GM10847 (cell line): ENCODE data around the gene PTPN3.

Experiments
- POLR2A ChIP-seq: IDR thresholded peaks from 2 replicates; pipeline ENCODE4 v1.6.1; 2011; ENCODE audit not compliant: insufficient read length; ENCODE audit errors: extremely low read depth

PTPN3 gene, protein sequence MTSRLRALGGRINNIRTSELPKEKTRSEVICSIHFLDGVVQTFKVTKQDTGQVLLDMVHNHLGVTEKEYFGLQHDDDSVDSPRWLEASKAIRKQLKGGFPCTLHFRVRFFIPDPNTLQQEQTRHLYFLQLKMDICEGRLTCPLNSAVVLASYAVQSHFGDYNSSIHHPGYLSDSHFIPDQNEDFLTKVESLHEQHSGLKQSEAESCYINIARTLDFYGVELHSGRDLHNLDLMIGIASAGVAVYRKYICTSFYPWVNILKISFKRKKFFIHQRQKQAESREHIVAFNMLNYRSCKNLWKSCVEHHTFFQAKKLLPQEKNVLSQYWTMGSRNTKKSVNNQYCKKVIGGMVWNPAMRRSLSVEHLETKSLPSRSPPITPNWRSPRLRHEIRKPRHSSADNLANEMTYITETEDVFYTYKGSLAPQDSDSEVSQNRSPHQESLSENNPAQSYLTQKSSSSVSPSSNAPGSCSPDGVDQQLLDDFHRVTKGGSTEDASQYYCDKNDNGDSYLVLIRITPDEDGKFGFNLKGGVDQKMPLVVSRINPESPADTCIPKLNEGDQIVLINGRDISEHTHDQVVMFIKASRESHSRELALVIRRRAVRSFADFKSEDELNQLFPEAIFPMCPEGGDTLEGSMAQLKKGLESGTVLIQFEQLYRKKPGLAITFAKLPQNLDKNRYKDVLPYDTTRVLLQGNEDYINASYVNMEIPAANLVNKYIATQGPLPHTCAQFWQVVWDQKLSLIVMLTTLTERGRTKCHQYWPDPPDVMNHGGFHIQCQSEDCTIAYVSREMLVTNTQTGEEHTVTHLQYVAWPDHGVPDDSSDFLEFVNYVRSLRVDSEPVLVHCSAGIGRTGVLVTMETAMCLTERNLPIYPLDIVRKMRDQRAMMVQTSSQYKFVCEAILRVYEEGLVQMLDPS

DNA sequence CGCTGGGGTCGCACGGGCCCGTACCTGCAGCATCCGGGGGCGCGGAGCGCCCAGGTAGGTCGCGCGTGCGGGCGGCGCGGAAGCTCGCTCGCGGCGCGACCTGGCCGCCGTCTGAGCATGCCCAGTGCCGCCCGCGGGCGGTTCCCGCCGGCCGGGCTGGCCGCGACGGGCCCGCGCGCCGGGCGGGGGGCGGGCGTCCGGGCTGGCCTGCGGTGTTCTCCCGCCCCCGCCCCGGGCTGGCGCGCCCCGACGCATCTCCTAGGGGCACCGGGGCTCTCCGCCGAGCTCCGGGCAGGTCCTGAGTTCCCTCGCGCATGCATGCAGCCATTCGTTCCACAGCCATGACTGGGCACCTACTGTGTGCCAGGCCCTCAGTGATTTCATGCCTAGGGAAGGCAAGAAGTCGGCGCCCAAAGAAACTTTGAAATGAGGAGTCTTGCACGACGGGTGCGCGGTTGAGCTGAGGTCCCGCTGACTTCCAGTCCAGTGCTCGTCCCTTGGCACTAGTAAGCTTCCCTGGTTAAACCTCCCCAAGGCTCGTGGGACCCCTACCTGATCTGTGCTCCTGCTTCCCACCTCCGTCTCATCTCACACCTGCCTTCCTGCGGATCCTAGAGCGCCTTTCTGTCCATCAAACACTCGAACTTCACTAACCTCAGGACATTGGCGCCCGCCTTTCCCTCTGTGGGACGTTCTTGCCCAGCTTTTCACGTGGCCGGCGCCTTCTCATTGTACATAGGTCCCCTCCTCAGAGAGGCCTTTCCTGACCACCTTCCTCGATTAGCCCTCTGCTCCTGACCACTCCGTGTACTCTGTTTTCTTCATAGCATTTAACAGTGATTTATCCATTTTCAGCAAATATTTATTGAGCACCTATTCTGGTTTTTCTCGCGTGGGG, at the start of gene PTPN3:
Gene PTPN3, minus strand, starts transcription at position 113 of the 898 bp plus-strand sequence. CDS start 34,873 bp downstream, outside the sequence.
- no peak for TF ChIP-seq POLR2A

- TF ChIP-seq POLR2A: no peak
Measured at GRCh38 chr9:109542922-109543321, 44.8 kb upstream of the PTPN3 start.

DNA sequence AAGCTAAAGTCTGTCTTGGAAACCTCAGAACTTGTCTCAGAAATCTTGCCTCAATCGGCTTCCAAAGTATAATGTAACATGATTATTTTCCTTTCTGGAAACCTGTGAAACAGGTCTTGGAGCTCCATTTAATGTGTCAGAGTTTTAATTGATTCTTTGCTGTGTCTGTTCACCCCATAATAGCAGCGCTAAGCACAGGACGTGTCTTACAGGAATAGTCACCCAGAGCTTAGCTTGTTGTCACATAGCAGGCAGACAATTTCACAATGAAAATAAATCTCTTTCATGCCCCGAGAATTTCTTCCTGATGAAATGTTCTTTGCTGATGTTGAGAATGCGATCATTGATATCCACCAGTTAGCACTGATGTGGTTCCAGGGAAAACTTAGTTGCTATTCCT, 40.2 kb upstream of the PTPN3 start:
- TF ChIP-seq POLR2A: no peak

DNA sequence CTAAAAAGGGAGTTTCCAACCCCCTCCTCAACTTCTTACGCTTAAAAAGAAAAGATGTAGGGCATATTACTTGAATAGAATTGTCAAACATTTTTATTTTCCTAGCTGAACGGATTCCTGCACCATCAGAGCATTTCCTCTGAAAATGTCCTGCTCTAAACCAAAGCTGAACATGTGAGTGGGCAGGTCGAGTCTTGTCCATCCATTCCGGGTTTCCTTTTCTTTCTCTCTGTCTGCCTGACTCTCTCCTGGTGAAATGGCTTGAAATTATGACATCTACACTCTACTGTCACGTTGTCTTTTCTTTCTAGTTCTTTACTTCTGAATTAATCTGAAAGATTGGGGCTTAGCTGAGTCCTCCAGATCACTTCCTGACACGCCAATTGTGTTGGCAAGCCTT, 39.2 kb upstream of the PTPN3 start:
- TF ChIP-seq POLR2A: no peak

- no peak for TF ChIP-seq POLR2A
Measured at GRCh38 chr9:109536859-109537258, 38.8 kb upstream of the PTPN3 start.

GRCh38 chr9:109535365-109535764, 37.3 kb upstream of the PTPN3 start:
- no peak for TF ChIP-seq POLR2A

GRCh38 chr9:109534151-109534550, 36.0 kb upstream of the PTPN3 start:
- TF ChIP-seq POLR2A: no peak

- TF ChIP-seq POLR2A: no peak
Measured at GRCh38 chr9:109522106-109522505, 24.0 kb upstream of the PTPN3 start.

DNA sequence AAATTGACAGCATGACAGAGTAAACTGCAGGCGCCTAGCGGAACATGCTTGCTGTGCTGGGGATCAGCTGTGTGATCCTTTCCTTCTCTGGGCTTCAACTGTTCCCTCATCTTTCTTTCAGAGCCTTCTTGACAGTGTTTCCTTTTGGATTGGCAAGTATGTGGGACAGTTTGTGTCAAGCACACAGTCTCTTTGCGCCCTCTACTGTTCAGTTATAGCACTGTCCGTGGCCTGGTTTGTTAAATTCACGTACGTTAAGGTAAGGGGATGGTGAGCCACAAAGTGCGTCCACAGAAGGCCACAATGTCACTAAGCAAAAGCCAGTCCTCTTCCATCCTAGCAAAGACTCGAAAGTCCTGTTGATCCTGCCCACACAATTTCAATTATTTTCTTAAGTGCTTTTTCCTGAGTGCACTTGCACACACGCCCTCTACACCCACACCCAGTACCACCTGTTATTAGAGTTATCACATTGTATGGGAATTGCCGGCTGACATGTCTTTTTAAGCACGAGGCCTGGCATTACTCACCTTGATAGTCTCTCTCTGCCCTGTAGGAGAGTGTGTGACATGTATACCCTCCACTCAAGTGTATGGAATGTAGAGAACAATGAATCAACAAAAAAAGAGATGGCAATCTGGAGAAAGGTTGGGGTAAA, 22.5 kb upstream of the PTPN3 start:
- TF ChIP-seq POLR2A: no peak

- no peak for TF ChIP-seq POLR2A
Measured at GRCh38 chr9:109519366-109519765, 21.3 kb upstream of the PTPN3 start.

GRCh38 chr9:109518621-109519335, 20.7 kb upstream of the PTPN3 start:
- TF ChIP-seq POLR2A: no peak

- no peak for TF ChIP-seq POLR2A
Measured at GRCh38 chr9:109517901-109518377, 19.8 kb upstream of the PTPN3 start.

- no peak for TF ChIP-seq POLR2A
Measured at GRCh38 chr9:109513871-109514270, 15.8 kb upstream of the PTPN3 start.
